IPS DF 19.7 (cell line): ENCODE data around the gene ST8SIA5.

ENCODE experiments used
- DNase-seq: peaks from one replicate; pipeline ENCODE4 v3.0.0-alpha.2; 2013; ENCODE audit warnings: low read depth, low spot score

The ST8SIA5 gene

DNA sequence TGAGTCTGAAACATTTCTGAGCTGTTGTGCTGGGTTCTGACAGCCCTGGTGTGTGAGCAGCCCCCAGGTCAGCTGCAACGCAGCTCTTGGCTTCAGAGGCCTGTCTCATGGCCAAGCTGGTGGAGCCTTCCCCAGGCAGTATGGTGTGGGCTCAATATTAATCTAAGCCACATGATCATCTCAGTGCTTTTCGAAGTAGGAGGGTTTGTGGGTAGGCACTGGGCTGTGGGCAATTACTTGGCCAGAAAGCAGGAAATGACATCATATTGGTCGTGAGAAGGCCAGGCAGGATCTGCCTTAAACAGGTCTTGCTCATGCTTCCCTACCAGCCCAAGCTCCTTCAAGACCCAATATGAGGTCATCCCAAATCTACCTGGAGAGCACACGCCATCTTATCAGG is 126.7 kb downstream of the ST8SIA5 start:
- no peak for DNase-seq

DNA sequence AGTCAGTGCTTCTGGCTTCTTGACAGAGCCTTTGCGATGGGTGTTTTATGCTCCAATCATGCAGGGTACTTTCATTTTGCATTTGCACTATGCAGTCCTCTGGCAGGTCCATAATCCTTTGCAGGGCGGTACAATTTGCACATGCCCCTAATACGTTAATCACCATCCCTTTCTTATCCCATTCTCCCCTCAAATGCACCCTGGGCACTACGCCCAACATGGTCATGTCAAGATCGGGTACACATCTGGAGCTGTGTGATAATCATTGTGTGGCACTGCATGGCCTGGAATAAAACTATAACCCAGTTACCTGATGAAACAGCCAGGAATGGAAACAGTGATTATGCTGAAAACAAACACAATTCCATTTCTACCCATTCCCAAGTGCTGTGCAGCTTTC is 127.5 kb downstream of the ST8SIA5 start:
- DNase-seq: no peak

DNA sequence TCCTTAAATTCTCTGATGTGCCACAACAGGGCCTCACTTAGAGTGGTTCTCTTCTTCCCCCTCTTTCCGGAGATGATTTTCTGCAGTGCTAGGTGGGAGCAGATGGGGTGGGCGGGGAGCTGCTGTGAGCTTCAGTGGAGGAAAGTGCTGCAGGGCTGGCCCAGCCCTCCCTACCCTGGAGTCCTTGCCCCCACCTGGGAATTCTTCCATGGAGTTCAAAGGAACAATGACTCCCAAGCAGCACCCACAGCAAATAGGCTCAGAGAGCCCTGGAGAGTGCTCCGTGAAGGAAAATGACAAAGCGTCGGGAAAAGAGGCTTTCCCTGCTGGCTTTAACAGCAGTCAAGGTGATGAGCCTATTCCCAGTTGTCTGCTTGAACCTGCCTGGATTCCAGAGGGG is 128.6 kb downstream of the ST8SIA5 start:
- DNase-seq: no peak

DNA sequence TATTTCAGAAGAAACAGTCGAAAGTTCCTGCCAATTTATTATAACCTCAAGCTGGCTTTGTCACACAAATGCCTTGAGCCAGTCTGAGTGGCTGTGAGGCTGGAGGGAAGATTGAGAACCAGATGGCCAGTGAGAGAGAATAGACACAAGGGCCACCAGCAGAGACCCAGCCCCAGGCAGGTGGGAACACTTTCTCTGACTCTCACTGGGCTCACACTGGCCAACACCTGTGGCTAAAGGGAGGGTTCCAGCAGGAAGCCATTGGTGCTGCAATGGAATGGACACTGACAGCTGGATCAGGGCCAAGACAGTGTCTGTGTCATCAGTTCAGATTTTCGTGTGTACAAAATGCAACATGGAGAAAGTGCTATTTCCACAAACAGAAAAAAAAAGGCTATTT is 129.7 kb downstream of the ST8SIA5 start:
- DNase-seq: no peak

DNA sequence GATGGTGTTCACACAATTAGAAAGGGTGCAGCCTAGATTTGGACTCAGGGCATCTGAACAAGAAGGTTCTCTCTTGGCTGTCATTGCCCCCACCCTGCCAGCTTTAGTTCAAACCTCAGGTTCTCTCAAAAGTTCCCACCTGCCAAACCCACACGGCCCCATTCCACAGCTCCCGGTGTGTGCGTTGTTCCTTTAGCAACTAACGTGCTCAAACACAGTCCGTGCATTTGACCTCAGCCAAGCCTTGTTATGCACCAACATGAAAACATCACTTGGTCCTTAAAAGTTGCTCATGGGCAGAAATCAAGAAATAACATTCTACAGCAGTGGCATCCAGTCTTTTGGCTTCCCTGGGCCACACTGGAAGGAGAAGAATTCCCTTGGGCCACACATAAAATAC is 131.8 kb downstream of the ST8SIA5 start:
- DNase-seq: no peak

DNA sequence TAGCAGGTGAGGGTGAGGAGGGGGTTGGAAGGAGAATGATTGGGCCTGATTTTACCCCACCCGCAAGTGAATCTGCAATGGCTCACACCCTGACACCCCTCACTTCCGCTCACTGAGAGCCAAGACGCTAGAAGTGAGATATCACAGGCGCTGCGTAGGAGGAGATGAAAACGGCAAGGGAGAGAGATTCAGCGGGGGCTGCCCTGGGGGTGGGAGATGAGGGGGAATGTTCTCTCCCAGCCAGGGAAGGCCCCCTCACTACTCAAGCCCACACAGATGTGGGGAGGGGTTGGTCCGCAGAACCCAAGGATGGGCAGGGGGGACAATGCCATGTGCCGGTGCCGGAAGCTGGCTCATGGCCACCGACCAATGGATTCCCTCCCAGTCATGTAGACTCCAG is 132.7 kb downstream of the ST8SIA5 start:
- DNase-seq: no peak

DNA sequence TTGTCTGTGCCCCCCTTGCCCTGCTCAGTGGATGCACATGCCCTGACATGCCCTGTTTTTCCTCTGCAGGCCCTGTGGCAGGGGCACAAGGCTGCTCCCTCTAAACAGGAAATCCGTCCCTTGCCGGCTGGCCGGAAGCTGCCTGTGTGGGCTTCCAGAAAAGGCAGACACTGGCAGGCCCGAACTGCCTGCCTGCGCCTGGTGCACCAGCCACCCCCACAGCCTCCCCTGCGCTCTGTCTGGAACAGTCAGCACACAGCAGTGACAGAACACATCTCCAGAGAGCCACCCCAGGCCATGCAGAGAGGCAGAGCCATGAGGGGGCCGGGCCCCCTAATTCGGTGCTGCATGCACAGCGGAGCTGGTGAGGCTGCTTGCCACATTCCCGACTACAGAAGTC is 133.3 kb downstream of the ST8SIA5 start:
- no peak for DNase-seq

DNA sequence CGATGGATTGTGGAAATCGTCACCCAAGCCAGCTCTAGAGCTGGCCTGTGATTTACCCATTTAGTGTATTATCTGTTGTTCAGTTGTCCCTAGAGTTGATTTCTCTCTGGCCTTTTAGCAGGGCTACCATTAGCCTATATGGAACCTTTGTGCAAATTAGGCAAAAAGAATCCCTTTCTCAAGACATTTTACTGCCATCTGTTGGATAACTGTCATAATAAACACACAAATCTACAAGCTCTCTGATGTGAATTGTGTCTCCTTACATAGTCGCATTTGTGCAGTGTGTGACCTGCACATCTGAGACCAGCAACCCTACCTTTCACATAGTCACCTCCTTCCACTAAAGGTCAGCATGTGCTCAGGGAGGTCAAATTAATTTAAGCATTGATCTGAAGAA is 133.9 kb downstream of the ST8SIA5 start:
- DNase-seq: no peak

DNA sequence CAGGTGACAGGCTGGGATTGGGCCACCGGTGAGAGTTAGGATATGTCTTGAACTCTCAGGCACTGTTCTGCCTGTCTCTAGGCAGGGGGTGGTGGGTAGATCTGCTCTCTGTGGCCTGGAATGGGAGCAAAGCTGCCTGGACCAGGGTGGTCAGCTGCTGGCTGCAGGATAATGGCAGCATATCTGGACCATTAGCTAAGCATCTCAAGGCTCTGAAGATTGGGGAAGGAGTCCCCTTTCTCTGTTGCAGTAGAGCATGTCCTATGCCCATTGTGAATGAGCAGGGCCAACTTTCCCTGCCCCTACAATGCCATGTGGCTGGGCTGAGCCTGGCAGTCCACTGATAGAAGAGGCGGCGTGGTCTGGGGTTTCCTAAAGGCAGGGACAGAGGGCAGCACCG is 134.4 kb downstream of the ST8SIA5 start:
- DNase-seq: no peak

DNA sequence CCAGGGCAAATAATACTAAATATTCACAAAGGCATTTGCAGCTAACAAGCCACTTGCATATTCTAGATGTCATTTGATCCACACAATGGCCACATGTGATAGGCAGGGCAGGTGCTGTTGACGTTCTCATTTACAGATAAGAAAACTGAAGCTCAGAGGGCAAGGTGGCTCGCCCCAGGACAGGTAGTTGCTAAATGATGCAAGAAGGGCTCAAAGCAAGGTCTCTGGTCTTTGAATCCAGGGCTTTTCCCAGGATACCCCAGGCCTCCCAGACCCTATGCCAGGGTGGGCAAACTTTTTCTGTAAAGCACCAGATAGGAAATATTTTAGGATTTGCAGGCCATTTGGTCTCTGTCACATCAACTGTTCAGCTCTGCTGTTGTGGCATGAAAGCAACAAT is 135.0 kb downstream of the ST8SIA5 start:
- DNase-seq: no peak

DNA sequence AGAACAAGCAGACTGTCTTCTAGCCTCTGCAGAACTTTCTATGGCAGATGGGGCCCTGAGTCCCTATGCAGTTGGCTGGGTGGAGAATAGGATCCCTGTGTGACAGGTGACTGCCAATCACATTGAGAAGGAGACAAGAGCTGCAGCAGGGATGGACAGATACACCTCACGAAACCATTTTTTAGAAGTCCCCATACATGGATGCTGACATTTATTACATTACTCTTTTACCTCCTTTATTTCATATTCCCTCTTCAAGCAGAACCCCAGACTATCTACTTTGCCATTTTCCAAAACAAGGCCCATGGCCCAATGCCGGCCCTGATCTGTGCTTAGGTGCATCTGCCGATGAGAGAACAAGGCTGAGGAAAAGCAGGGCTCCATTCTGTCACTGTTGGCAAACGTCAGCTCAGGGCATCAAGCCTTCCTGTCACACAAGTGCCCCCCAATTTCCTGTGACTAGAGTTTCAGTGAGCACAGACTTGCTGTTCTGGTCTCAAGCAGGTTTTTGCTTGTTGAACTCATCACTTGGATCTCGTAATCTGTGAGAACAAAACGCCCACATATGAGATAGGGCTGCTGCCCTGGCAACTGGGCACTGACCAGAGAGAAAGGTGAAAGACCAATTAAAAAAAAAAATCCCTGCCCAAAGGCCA is 135.6 kb downstream of the ST8SIA5 start:
- DNase-seq: no peak

DNA sequence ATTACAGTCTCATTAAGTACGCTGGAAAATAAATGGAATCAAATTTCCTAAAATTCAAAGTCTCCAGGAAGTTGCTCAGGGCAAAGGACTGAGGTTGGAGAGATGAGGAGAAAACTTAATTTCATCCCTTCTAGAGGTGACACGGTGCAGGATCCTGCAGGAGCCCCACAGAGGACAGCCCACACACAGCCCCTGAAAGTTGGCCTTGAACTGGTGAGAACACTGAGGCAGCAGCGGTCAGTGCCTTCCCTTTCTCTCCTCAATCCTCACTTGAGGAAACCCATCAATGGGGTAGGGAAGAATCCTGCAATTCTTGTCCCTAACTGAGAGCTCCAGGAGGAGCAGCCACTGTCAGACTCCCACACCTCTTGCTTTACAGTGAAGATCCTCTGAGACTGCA is 137.3 kb downstream of the ST8SIA5 start:
- DNase-seq: no peak
